Effector memory CD8-positive, alpha-beta T cell (primary cell): ENCODE results near the gene EPN3.
A peak's percentile ranks its signal among the peaks of the same experiment; 100 is the strongest.

ENCODE experiments used
- ATAC-seq: fragments of 150-1000 bp; cut with Tn5 transposase; replicated peaks from 2 replicates; pipeline ENCODE4 v1.10.0; 2021; ENCODE audit warnings: mild to moderate bottlenecking, moderate library complexity
- DNase-seq, 3 experiments: peaks; one replicate each; pipeline ENCODE4 v3.0.0; 2021
- H3K27ac Mint-ChIP-seq, 2 donors: one replicate each; pipeline ENCODE4 v1.8.0; 2022; ENCODE audit warnings: mild to moderate bottlenecking in 2 of 2, mixed read lengths in 2 of 2, moderate library complexity in 2 of 2
- H3K27me3 Mint-ChIP-seq, 2 donors: one replicate each; pipeline ENCODE4 v1.8.0; 2022; ENCODE audit warnings: mixed read lengths in 2 of 2
- H3K36me3 Mint-ChIP-seq: one replicate; pipeline ENCODE4 v1.8.0; 2022; ENCODE audit warnings: mild to moderate bottlenecking, moderate library complexity, mixed read lengths; ENCODE audit not compliant: insufficient read depth
- H3K4me1 Mint-ChIP-seq, 2 donors: one replicate each; pipeline ENCODE4 v1.8.0; 2022; ENCODE audit warnings: low read depth in 2 of 2, mixed read lengths in 2 of 2
- H3K4me3 Mint-ChIP-seq, 2 donors: one replicate each; pipeline ENCODE4 v1.8.0; 2022; ENCODE audit warnings: mild to moderate bottlenecking in 2 of 2, mixed read lengths in 2 of 2, moderate library complexity in 2 of 2
- H3K9me3 Mint-ChIP-seq, 2 donors: one replicate each; pipeline ENCODE4 v1.8.0; 2022; ENCODE audit warnings: mixed read lengths in 2 of 2

EPN3 gene

GRCh38 chr17:50517504-50518383 lies 14.8 kb upstream of the EPN3 start:
- no peak for DNase-seq
- Mint-ChIP-seq H3K27ac (no peak overlapping the region), H3K36me3 (no peaks in the 10 kb centered on the region), H3K4me3 (no peak overlapping the region), H3K27me3 (no peaks in the 10 kb centered on the region), H3K4me1 (no peaks in the 10 kb centered on the region), H3K9me3 (no peaks in the 10 kb centered on the region)
- ATAC-seq: no peak

GRCh38 chr17:50518384-50519023 lies 14.0 kb upstream of the EPN3 start:
- Mint-ChIP-seq H3K4me3 (no peak overlapping the region), H3K9me3 (no peaks in the 10 kb centered on the region), H3K27me3 (no peaks in the 10 kb centered on the region), H3K36me3 (no peaks in the 10 kb centered on the region), H3K27ac (peak overlapping the region in 1 of 2 donors; percentile 81), H3K4me1 (no peaks in the 10 kb centered on the region)
- no peak for DNase-seq
- no peak for ATAC-seq

- H3K9me3 Mint-ChIP-seq: no peaks in the 10 kb centered on the region
- H3K36me3 Mint-ChIP-seq: no peaks in the 10 kb centered on the region
- DNase-seq: no peak
- H3K27me3 Mint-ChIP-seq: no peaks in the 10 kb centered on the region
- H3K4me3 Mint-ChIP-seq: no peak overlapping the region
- no peak for ATAC-seq
- H3K4me1 Mint-ChIP-seq: no peaks in the 10 kb centered on the region
- H3K27ac Mint-ChIP-seq: peak overlapping the region in 1 of 2 donors; percentile 81
Observed at GRCh38 chr17:50519141-50519834, 13.2 kb upstream of the EPN3 start.

GRCh38 chr17:50520483-50520882 lies 12.1 kb upstream of the EPN3 start:
- no peak overlapping the region for H3K27ac Mint-ChIP-seq
- no peak overlapping the region for H3K4me3 Mint-ChIP-seq
- no peaks in the 10 kb centered on the region for H3K36me3 Mint-ChIP-seq
- H3K9me3 Mint-ChIP-seq: no peaks in the 10 kb centered on the region
- no peaks in the 10 kb centered on the region for H3K27me3 Mint-ChIP-seq
- DNase-seq (no peak), ATAC-seq (no peak)
- no peaks in the 10 kb centered on the region for H3K4me1 Mint-ChIP-seq

GRCh38 chr17:50521514-50521913 lies 11.0 kb upstream of the EPN3 start:
- Mint-ChIP-seq H3K4me1 (no peaks in the 10 kb centered on the region), H3K36me3 (no peaks in the 10 kb centered on the region), H3K27ac (no peak overlapping the region), H3K27me3 (no peaks in the 10 kb centered on the region), H3K4me3 (no peak overlapping the region), H3K9me3 (no peaks in the 10 kb centered on the region)
- no peak for ATAC-seq
- no peak for DNase-seq

GRCh38 chr17:50522766-50523165 lies 9.8 kb upstream of the EPN3 start:
- ATAC-seq (no peak), DNase-seq (no peak)
- Mint-ChIP-seq H3K27ac (no peak overlapping the region), H3K36me3 (no peaks in the 10 kb centered on the region), H3K9me3 (no peaks in the 10 kb centered on the region), H3K4me3 (no peak overlapping the region), H3K27me3 (no peaks in the 10 kb centered on the region), H3K4me1 (no peaks in the 10 kb centered on the region)

- no peak for DNase-seq
- Mint-ChIP-seq H3K36me3 (no peaks in the 10 kb centered on the region), H3K9me3 (no peaks in the 10 kb centered on the region), H3K4me1 (no peaks in the 10 kb centered on the region), H3K27ac (no peak overlapping the region), H3K4me3 (no peak overlapping the region), H3K27me3 (peaks cover 0 to 3% of the 10 kb centered on the region in 2 donors)
- no peak for ATAC-seq
Observed at GRCh38 chr17:50523208-50523607, 9.3 kb upstream of the EPN3 start.

- Mint-ChIP-seq H3K9me3 (no peaks in the 10 kb centered on the region), H3K36me3 (no peaks in the 10 kb centered on the region), H3K4me3 (no peak overlapping the region), H3K4me1 (no peaks in the 10 kb centered on the region), H3K27me3 (peaks cover 10 to 19% of the 10 kb centered on the region in 2 donors), H3K27ac (no peak overlapping the region)
- DNase-seq (no peak), ATAC-seq (no peak)
Observed at GRCh38 chr17:50524838-50525237, 7.7 kb upstream of the EPN3 start.

GRCh38 chr17:50527155-50527762 lies 5.3 kb upstream of the EPN3 start:
- Mint-ChIP-seq H3K9me3 (no peaks in the 10 kb centered on the region), H3K27ac (no peak overlapping the region), H3K4me1 (peaks cover 0 to 1% of the 10 kb centered on the region in 2 donors)

GRCh38 chr17:50527949-50528474 lies 4.5 kb upstream of the EPN3 start:
- no peak for ATAC-seq
- Mint-ChIP-seq H3K27me3 (peaks cover 35 to 51% of the 10 kb centered on the region in 2 donors), H3K27ac (no peak overlapping the region), H3K9me3 (no peaks in the 10 kb centered on the region), H3K4me3 (no peak overlapping the region), H3K36me3 (no peaks in the 10 kb centered on the region), H3K4me1 (peaks cover under 1 to 6% of the 10 kb centered on the region in 2 donors)
- no peak for DNase-seq

More at GRCh38 chr17:50527155-50527762, 5.3 kb upstream of the EPN3 start:
- DNase-seq (no peak), ATAC-seq (no peak)
- no peaks in the 10 kb centered on the region for H3K36me3 Mint-ChIP-seq
- no peak overlapping the region for H3K4me3 Mint-ChIP-seq
- peaks cover 34 to 43% of the 10 kb centered on the region in 2 donors for H3K27me3 Mint-ChIP-seq

GRCh38 chr17:50529849-50530248 lies 2.7 kb upstream of the EPN3 start:
- peaks cover 53 to 69% of the 10 kb centered on the region in 2 donors for H3K27me3 Mint-ChIP-seq
- DNase-seq: no peak
- peaks cover 12 to 18% of the 10 kb centered on the region in 2 donors for H3K4me1 Mint-ChIP-seq
- H3K36me3 Mint-ChIP-seq: no peaks in the 10 kb centered on the region
- H3K9me3 Mint-ChIP-seq: no peaks in the 10 kb centered on the region
- no peak overlapping the region for H3K27ac Mint-ChIP-seq
- H3K4me3 Mint-ChIP-seq: no peak overlapping the region
- no peak for ATAC-seq

- no peaks in the 10 kb centered on the region for H3K36me3 Mint-ChIP-seq
- H3K27ac Mint-ChIP-seq: peak overlapping the region in 1 of 2 donors; percentile 60
- no peak for DNase-seq
- ATAC-seq: no peak
- no peaks in the 10 kb centered on the region for H3K9me3 Mint-ChIP-seq
- H3K4me1 Mint-ChIP-seq: peaks cover 12 to 18% of the 10 kb centered on the region in 2 donors
- no peak overlapping the region for H3K4me3 Mint-ChIP-seq
- H3K27me3 Mint-ChIP-seq: peaks cover 69 to 86% of the 10 kb centered on the region in 2 donors
Observed at GRCh38 chr17:50531428-50532025, 1.0 kb upstream of the EPN3 start.

GRCh38 chr17:50533185-50533584 lies 650 bp downstream of the EPN3 start:
- DNase-seq (no peak), ATAC-seq (no peak)
- Mint-ChIP-seq H3K27ac (no peak overlapping the region), H3K4me1 (peaks cover 12 to 18% of the 10 kb centered on the region in 2 donors), H3K27me3 (peaks cover 70 to 89% of the 10 kb centered on the region in 2 donors), H3K9me3 (no peaks in the 10 kb centered on the region), H3K4me3 (peak overlapping the region in 1 of 2 donors; percentile 36), H3K36me3 (no peaks in the 10 kb centered on the region)
